ENCODE data around the gene DCDC1. TPM values are rescaled to one million over a fixed set of nuclear protein-coding genes. Genes with fewer than 3 reads are reported as not detected.

Gene DCDC1
- total RNA-seq, 4 donors from 2014 or later = not detected

DNA sequence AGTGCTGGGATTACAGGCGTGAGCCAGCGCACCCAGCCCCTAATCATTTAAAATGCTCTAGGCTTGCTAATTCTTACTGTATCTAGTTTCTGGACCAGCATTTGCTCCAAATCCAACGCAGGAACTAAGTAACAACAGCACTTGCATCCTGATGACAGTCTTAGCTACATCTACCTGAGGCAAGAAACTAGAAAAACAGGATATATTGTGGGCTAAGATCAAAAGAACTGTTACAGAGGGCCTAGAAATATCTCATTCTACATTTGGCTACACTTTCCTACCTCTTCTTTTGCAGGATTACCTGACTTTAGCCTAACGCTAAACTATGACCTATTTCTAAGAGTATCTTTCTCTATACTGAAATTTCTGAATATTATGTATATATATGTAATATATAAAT, 7.8 kb downstream of the DCDC1 start:
- peaks cover 0 to 10% (median 0%) of the 10 kb centered on the region in 4 donors for H3K27me3 ChIP-seq
- 78 to 80% methylated on average over 4 of the region's 4 CpGs for WGBS, 2 donors
- intact Hi-C loops (cut with DNase I) = no loop called here
- DNase-seq = no peak
- H3K36me3 ChIP-seq = no peaks in the 10 kb centered on the region
- no peak for TF ChIP-seq POLR2A (IDR thresholded peaks at IDR 0.05)
- TF ChIP-seq, protein P1, sequence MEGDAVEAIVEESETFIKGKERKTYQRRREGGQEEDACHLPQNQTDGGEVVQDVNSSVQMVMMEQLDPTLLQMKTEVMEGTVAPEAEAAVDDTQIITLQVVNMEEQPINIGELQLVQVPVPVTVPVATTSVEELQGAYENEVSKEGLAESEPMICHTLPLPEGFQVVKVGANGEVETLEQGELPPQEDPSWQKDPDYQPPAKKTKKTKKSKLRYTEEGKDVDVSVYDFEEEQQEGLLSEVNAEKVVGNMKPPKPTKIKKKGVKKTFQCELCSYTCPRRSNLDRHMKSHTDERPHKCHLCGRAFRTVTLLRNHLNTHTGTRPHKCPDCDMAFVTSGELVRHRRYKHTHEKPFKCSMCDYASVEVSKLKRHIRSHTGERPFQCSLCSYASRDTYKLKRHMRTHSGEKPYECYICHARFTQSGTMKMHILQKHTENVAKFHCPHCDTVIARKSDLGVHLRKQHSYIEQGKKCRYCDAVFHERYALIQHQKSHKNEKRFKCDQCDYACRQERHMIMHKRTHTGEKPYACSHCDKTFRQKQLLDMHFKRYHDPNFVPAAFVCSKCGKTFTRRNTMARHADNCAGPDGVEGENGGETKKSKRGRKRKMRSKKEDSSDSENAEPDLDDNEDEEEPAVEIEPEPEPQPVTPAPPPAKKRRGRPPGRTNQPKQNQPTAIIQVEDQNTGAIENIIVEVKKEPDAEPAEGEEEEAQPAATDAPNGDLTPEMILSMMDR (IDR thresholded peaks at IDR 0.05) = no peak
- no peak overlapping the region for H3K4me3 ChIP-seq
- no peak overlapping the region for H3K27ac ChIP-seq
- H3K4me1 ChIP-seq = no peaks in the 10 kb centered on the region
- no peaks in the 10 kb centered on the region for H3K9me3 ChIP-seq

GRCh38 chr11:31355817-31356216, 13.7 kb downstream of the DCDC1 start:
- H3K27ac ChIP-seq = no peak overlapping the region
- no peaks in the 10 kb centered on the region for H3K9me3 ChIP-seq
- TF ChIP-seq POLR2A (IDR thresholded peaks at IDR 0.05) = no peak
- TF ChIP-seq, protein P1 (IDR thresholded peaks at IDR 0.05) = no peak
- WGBS, 2 donors = 64 to 68% methylated on average over 4 to 5 of the region's 5 CpGs
- H3K36me3 ChIP-seq = no peaks in the 10 kb centered on the region
- no peak for DNase-seq
- intact Hi-C loops (cut with DNase I) = no loop called here
- H3K4me3 ChIP-seq = no peak overlapping the region
- H3K4me1 ChIP-seq = no peaks in the 10 kb centered on the region
- H3K27me3 ChIP-seq = no peaks in the 10 kb centered on the region

DNA sequence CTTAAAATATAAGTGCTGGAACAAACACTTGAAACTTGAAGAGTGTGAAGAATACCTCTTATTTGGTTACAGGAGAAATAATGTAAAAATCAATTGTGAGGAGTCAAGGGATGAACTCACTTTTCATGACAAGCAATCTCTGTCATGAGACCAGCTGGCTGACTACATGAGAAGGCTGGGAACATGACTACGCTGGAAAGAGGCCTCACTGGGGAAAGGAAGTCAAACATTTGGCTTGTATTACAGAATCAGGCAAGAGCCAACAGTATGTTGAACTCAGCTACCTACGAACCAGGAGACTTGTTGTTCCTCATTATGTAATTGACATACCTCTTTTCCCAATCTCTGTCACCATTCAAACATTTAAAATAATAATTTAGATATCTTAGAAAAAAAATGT, 14.4 kb downstream of the DCDC1 start:
- Histone ChIP-seq H3K4me1 (no peaks in the 10 kb centered on the region), H3K36me3 (no peaks in the 10 kb centered on the region), H3K4me3 (no peak overlapping the region), H3K27ac (no peak overlapping the region), H3K9me3 (no peaks in the 10 kb centered on the region), H3K27me3 (no peaks in the 10 kb centered on the region)
- WGBS, 2 donors = 33 to 54% methylated on average over 2 of the region's 2 CpGs
- intact Hi-C loops (cut with DNase I) = no loop called here
- TF ChIP-seq, protein P1 (IDR thresholded peaks at IDR 0.05) = no peak
- no peak for TF ChIP-seq POLR2A (IDR thresholded peaks at IDR 0.05)
- no peak for DNase-seq

DNA sequence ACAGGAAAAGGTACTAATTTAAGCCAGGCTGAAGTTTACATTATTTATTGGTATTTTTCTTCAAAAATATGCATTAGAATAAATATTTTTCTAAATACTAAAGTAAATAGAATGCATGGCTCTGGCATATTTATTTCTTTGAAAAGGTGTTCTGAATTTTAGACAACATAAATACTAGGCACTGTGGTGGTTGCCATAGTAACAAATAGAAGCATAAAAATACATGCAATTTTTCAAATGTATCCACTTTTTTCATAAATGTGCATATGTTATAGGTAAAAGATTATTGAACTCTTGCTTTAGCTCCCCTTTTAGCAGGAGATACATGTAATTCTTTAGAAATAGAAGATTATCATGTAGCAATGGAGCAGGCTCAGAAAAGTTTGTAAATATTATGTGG, 18.4 kb downstream of the DCDC1 start:
- Histone ChIP-seq H3K27me3 (no peaks in the 10 kb centered on the region), H3K9me3 (no peaks in the 10 kb centered on the region), H3K4me3 (no peak overlapping the region), H3K4me1 (no peaks in the 10 kb centered on the region), H3K27ac (no peak overlapping the region), H3K36me3 (no peaks in the 10 kb centered on the region)
- no peak for TF ChIP-seq POLR2A (IDR thresholded peaks at IDR 0.05)
- TF ChIP-seq, protein P1 (IDR thresholded peaks at IDR 0.05) = no peak
- no peak for DNase-seq
- intact Hi-C loops (cut with DNase I) = no loop called here

DNA sequence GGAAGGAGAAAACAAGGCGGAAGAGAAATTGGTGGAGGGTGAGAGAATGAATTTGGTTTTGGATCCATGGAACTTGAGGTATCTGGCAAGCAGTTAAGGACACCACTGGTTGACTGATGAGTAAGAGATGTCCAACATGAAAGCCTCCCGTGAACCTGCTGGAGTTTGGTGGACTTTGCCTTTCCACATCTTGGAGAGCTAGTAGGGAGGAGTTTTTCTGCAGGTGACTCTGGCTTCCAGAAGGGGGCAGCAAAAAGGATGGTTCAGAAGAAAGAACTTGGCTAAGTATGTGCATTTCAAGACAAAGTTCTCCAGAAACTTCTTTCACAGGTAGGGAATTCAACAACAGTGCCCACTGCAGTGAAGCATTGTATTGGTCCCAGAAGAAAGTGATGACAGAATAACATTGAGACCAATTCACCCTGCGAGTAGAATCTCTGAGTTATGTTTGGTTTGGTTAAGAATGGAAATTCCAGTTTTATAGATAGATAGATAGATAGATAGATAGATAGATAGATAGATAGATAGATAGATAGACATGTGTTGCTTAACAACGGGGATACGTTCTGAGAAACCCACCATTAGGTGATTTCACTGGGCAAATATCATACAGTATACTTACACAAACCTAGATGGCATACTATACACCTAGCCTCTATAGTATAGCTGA, 28.5 kb downstream of the DCDC1 start:
- Histone ChIP-seq H3K9me3 (no peaks in the 10 kb centered on the region), H3K36me3 (no peaks in the 10 kb centered on the region), H3K4me3 (no peak overlapping the region), H3K4me1 (no peaks in the 10 kb centered on the region), H3K27me3 (no peaks in the 10 kb centered on the region), H3K27ac (no peak overlapping the region)
- no peak for TF ChIP-seq POLR2A (IDR thresholded peaks at IDR 0.05)
- TF ChIP-seq, protein P1 (IDR thresholded peaks at IDR 0.05) = peak in 4 of 6 experiments; percentile 5 to 43 (median 16)
- WGBS, 2 donors = 76 to 77% methylated on average over 5 of the region's 5 CpGs
- DNase-seq = no peak
- intact Hi-C loops (cut with DNase I) = no loop called here
